GM21390 (cell line): ENCODE measurements around the gene EML5.
"Not testable (repeated sequence)": the region's sequence is repeated elsewhere in the genome, so short reads cannot be mapped to it uniquely, and the experiment has no call there.

Source experiments
- ATAC-seq: cut with Tn5 transposase; IDR thresholded peaks from one replicate; pipeline ENCODE4 v1.9.1; 2021; ENCODE audit not compliant: unreplicated experiment

EML5 gene

DNA sequence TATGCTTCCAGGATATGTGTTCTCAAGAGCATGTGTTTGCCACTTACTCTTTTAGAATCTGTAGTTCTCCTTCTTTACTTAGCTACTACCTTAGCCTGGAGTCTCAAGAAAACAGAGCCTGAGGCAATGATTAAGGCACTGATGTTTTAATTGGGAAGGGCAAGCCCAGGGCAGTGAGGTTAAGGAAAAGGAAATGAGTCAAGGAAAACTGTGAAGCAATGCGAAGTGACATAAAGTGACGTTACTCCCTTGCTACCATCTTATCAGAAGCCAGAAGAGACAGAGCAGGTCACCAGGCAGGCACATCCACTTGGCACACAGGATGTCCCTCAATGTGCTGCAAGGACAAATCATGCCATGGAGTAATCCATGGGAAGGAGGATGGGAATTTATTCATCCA, 11.3 kb upstream of the EML5 start:
- ATAC-seq: no peak

DNA sequence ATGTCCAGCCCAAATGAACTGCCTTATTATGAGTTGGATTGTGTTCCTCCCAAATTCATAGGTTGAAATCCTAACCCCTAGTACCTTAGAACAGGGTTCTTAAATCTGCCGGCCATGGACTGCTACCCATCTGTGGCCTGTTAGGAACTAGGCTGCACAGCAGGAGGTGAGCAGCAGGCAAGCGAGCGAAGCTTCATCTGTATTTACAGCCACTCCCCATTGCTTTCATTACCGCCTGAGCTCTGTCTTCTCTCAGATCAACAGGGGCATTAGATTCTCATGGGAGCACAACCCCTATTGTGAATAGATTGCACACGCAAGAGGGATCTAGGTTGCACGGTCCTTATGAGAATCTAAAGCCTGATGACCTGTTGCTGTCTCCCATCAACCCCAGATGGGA, 9.8 kb upstream of the EML5 start:
- ATAC-seq: no peak

DNA sequence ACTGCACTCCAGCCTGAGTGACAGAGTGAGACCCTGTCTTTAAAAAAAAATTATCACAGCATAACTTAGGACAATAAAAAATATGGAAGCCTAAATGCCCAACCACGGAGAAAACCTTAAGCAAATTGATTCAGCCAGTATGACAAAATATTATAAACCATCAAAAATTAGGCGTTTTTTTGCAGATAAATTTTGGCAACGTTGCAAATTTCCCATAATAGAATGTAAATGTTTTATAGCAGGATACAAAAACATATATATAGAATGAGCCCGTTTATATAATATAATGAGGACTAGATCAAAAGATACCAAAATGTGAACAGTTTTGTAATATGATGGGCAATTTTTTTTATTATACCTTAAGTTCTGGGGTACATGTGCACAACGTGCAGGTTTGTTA, 6.8 kb upstream of the EML5 start:
- ATAC-seq: no peak

DNA sequence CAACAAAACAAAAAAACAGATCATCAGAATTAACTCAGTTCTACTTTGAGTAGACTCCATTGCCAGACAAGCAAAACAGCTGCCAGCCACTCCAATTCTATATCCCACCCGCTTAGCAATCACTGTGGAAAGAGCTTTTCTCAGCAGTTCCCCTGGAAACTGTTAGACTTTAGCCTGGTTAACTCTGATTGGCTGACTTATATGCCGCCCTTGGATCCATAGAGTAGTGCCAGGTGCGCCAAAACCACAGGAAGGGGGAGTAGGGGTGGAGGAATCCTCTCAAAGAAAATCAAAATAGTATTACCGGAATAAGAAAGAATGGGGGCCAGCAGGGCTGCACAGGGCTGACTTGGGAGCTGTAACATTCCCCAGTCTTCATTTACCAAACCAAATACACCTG, 5.4 kb upstream of the EML5 start:
- no peak for ATAC-seq

DNA sequence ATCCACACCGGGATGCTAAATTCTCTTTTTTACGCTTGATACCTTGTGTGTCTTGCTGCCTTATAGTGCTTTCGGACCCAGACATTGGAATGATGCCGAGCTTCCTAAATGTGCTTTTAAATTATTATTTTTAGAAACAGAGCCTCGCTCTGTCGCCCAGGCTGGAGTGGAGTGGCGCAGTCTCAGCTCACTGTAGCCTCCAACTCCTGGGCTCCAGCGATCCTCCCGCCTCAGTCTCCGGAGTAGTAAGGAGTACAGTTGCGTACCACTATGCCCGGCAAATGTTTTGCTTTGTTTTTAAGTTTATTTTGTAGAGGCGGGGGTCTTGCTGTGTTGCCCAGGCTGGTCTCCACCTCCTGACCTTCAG, 489 bp upstream of the EML5 start:
- no peak for ATAC-seq

DNA sequence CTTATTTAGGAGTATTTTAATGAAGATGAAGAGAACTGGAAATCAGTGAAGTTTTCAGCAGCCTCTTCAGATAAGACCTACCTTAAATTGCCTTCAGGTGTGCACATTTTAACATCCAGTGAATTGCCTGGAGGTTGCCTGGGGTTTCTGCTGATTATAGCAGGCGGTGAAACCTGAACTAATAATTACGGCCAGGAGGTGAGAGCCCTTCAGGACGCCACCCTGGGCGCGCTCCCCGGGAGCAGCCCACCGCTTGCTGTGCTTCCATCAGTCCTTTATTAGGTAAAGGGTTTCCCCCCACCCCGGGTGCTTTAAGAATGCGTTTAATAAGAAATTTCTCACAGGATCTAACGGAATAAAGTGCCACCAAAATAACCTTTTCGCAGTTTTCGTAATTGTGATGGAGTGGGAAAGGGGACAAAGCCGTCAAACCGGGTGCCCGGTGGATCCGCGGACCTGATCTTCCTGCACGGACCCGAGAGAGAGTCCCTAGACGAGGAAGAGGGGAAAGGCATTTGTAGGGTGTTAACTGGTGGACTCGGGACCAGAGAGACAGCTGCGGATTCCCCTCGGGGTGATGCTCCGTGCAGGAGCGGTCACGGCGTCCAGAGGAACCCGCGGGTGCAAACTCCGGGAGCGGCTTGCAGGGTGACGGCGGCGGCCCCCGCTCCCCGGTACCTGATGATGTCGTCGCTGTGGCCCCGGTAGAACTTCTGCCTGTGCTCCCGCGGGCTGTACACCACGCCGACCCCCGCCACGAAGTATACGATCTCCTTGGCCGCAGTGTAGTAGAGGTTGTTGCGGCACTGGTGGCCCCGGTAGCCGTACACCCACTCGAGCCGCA, 902 bp downstream of the EML5 start:
- no peak for ATAC-seq

DNA sequence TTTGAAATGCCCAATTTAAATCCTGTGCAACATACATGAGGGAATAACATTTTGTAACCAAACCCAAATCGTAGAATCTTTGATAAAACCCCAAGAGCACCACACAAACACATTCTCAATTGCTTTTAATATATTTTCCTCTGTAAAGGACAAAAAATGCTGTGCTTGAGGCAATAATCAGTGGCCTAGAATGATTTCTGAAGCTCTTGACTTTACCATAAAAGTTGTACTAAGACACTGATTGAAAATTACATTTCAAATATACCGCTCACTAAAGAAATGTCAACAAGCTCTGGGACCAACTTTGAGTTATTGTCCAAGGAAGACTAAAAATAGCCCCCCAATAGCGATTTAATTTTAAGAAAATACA, 1.5 kb downstream of the EML5 start:
- no peak for ATAC-seq

DNA sequence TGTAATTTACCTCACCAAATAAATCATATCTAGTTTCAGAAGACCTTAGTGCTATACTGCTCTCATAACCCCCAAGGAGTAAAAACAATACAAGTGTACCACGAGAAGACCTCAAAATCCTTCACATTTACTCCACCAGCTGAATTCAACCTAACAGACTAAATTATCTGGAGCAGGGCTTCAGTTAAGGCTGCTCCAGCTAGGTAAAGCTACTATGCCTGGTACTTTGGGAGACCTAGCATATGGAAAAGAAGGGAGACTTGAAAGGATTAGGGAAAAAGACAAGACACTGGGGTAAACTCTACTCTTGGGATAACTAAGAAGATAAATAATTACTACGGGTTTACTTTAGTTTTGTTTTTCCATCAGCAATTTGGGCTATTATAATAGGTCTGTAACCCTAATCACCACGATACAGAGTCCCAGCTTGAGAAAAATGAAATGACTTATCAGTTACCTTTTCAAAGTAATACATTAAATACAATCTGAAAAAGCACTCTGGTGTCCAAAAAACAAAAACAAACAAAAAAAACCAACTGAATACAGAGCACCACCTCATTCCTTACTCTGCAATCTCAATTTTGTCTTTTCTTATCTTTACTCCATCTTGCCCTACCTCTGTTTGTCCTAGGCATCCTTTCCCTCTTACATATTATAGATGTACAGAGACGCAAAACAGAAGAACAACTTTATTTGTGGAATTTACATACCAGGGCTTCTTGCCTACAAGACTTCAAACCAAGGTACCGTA, 2.1 kb downstream of the EML5 start:
- ATAC-seq: no peak

DNA sequence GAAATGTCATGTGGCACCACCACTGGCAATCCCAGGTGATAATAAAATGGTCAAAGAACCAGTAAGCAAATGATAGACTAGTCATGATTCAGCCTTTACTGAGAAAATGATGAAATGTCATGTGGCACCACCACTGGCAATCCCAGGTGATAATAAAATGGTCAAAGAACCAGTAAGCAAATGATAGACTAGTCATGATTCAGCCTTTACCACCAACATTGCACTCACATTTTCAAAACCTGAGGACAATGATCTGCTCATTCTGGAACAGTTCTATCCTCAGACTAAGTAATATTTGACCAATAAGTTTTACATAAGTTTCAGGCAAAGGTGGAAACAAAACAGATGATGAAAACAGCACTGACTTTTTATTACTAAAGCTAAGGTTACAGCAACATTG, 3.2 kb downstream of the EML5 start:
- ATAC-seq: not testable (repeated sequence)

DNA sequence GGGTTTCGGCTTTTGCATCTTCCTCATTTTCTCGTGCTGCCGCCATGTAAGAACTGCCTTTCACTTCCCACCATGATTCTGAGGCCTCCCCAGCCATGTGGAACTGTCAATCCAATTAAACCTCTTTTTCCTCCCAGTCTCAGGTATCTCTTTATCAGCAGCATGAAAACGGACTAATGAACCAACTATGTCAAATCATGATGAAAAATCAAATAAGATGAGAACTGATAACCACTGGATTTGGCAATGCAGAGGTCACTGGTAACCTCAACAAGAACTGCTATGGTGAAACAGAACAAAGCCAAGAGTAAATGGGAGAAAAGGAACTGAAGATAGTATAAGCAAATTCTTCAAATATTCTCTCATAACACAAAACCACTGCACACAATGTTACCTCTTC, 6.0 kb downstream of the EML5 start:
- ATAC-seq: no peak

DNA sequence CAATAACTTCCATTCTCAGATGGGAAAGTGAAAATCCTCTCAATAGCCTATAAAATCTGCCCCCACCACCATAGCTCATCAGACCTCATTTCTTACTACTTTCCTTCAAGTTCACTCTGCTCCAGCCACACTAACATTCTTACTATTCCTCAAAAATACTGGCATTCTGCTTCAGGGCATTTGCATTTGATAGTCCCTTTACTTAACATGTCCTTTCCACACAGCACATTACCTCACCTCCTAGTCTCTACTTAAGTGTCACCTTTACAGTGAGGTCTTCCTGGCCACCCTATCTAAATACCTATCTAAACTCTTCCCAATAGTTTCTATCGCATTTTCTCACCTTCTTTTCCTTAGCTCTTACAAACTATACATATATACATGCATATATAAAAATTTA, 6.8 kb downstream of the EML5 start:
- ATAC-seq: no peak

DNA sequence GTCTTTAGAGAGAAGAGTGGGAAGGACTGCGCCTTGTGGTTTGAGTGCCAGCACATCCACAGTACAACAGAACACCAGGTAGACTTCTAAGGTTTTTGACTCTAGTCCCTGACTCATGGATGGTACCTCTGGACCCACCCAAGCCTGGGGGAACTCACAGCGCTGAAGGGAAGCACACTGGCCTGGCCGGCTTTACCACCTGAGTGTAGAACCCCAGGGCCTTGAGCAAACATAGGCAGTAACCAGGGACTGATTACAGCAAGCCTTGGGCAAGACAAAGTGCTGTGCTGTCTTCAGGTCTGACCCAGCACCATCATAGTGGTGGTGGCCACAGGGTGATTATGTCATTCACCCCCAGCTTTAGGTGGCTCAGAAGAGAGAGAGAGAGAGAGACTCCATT, 17.2 kb downstream of the EML5 start:
- ATAC-seq: no peak

DNA sequence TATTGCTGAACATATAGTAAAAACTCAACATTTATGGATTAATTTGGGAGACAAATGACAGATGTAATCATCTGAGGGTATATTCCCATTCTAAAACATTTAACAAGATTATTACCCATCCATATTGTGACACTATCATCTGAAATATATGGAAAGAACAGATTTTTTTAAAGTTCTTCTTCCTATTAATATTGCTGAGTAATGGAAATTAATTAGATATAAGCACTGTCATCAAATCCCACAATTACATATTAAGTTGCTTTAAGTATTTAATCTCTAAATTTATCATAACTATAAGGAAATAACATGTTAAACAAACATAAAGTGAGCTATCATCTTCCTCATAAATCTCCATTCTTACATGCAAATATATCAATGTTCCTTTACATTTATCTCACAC, 22.0 kb downstream of the EML5 start:
- no peak for ATAC-seq

DNA sequence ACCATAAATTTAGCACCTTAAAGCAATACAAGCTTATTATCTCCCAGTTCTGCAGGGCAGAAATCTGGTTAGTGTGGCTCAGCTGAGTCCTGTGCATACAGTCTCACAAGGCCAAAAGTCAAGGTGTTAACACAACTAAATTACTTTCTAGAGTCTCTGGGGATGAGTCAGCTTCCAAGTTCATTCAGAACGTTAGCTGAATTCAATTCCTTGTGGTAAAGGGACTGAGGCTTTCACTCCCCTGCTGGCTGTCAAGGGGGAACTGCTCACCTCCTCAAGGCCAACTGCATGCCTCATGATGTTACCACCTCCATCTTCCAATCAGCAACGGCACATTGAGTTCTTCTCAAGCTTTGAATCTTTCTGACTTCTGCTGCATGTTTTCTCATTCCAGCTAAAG, 27.6 kb downstream of the EML5 start:
- no peak for ATAC-seq

DNA sequence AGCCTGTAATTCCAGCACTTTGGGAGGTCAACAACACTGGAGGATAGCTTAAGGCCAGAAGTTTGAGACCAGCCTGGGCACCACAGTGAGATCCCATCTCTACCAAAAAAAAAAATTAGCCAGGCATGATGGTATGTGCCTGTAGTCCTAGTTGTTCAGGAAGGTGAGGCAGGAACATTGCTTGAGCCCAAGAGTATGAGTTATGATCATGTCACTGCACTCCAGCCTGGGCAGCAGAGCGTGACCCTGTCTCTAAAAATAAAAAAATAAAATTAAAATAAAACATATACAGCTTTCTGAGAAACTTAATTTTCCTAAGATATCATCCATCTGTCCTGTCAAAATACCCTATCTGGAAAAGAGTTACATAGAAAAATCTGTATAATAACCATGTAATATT, 38.9 kb downstream of the EML5 start:
- no peak for ATAC-seq

DNA sequence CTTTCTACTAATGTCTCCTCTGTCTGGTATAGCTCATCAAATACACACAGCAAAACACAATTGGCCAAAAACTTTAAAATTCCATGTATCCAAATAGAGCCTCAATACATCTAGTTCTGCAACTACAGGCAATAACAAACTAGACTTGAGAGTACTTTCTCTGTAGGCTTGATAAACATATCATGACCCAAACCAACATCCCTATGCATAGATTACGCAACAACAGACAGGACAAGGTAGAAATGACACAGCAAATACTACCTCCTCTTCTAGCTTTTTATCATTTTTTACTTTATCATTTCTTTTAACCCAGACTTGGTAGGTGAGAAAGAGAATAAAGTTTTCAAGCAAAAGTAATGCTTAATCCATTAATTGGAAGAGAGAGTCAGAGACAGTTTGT, 41.8 kb downstream of the EML5 start:
- no peak for ATAC-seq

DNA sequence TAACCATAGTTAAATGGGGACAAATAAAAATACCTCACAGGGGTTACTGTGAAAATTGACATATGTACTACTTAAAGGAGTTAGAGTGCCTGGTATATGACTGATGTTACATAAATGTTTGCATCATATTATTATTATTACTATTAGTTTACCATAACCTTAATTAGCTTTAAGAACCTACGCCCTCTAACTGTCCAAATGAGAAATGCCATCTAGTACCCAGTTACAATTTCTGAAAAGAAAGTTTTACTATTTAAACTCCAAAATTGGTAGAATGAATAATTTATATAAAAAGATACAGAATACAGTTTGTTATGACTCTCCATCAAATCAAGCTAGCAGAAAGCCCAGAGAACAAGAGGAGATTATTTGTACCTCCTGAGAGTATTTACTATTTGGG, 42.3 kb downstream of the EML5 start:
- ATAC-seq: no peak

DNA sequence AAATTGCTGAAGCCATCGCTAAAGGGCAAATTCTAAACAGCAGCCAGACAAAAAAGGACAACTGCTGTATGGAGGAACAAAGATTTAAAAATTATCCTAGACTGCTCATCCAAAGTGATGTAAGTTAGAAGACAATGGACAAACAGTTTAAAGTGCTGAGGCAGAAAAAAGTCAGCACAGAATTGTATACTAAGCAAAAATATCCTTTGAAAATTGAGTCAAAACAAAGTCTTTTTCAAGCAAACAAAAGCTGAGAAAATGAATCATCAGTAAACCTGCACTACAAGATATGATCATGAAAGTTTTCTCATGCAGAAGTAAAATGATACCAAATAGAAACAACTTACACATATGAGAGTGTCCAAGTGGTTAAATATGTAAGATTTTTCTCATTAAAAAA, 43.6 kb downstream of the EML5 start:
- ATAC-seq: no peak

DNA sequence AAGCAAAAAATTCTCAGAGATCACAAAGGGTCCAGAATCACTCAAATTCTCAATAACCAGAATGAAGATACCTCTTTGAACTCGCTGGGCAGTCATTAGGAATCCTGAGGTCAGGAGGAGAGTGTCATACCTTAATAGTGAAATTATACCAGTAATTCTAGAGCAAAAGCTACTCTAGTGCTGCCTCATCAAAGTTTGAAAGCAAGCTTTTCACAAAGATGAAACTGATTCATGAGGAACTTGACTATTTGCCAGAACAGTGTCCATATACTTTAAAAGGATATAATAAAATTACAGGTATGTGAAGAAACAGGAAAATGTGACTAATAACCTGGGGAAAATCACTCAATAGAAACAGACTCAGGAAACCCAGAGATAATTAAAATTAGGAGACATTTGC, 44.5 kb downstream of the EML5 start:
- ATAC-seq: no peak

DNA sequence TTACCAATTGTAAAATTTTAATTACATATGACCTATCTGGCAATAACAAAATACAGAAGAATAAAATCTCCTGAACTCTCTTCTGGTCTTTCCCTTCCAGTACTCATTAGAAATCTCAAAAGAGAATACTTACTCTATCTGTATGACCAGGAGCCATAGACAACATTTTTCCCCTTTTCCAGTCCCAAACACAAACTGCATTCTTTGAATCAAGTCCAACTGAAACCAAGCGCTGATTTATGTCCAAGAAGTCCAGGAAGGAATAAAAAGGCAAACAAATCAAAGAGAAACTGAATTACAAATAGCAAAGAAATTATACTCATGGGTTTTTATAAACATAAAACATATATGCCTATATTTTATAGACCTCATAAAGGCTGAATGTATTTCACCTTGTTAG, 46.7 kb downstream of the EML5 start:
- ATAC-seq: no peak

DNA sequence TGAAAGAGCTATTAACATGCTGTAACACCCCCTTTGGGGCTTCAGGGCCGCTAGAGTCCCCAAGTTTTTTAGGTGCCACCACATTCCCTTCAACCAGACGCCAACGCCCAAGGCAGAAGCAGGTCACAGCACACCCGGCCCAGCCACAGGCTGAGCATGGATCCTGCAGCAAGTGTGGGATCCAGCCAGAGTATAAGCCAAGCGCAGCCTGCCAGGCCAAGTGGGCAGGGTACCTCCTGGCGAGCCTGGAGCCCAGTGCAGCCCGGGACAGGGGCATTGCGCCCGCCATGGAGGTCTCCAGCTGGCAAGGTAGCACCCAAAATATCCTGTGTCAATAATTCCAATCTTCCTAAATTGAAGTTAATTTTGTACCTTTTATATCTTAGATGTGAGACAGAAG, 55.5 kb downstream of the EML5 start:
- no peak for ATAC-seq

DNA sequence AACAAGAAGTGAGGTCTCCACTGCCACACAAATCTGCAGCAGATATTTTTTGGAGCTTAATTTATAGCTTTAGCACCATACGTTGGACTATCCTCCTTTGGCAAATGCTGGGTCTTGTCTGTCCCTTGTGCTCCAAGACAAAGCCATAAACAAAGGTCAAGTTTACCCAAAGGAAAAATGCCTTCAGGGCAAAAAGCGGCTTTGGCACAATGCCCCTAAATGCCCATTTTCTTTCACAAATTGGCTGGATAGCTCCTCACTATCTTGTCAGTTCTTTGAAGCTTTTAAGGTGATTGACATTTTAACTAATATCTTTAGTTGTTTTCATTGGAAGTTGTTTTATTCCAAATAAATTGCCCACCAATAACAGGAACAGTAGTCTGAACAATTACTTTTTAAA, 59.6 kb downstream of the EML5 start:
- no peak for ATAC-seq

DNA sequence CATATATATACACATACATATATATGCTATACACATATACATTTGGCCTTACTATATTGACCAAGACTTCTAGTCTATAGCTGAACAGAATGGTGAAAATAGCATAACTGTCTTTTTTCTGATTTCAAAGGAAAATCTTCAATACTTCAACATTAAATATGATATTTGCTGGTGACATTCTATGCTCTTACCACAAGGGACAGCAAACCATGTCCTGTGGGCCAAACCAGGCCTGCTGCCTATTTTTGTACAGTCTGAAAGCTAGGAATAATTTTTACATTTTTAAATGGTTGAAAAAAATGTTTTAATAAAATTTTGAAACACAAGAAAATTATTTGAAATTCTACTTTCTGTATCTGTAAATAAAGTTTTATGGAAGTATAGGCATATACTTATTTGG, 63.6 kb downstream of the EML5 start:
- ATAC-seq: no peak
